ELF-1 (cell line): Measurements from ENCODE around the gene C1QTNF12.

Source experiments
- DNase-seq: peaks from one replicate; pipeline ENCODE4 v3.0.0-alpha.2; 2016; ENCODE audit warnings: low read depth, low spot score

The C1QTNF12 gene

GRCh38 chr1:1228596-1229321, 17.8 kb downstream of the C1QTNF12 start:
- no peak for DNase-seq

GRCh38 chr1:1228187-1228586, 18.3 kb downstream of the C1QTNF12 start:
- DNase-seq, result no peak

- DNase-seq, result no peak
Observed at GRCh38 chr1:1227386-1227785, 19.1 kb downstream of the C1QTNF12 start.

GRCh38 chr1:1226566-1227362, 19.8 kb downstream of the C1QTNF12 start:
- DNase-seq, result no peak

GRCh38 chr1:1225913-1226312, 20.6 kb downstream of the C1QTNF12 start:
- no peak for DNase-seq

GRCh38 chr1:1225238-1225845, 21.2 kb downstream of the C1QTNF12 start:
- DNase-seq, result no peak

- no peak for DNase-seq
Observed at GRCh38 chr1:1223891-1224290, 22.6 kb downstream of the C1QTNF12 start.

GRCh38 chr1:1223321-1223720, 23.2 kb downstream of the C1QTNF12 start:
- no peak for DNase-seq

- DNase-seq, result no peak
Observed at GRCh38 chr1:1222575-1223225, 23.8 kb downstream of the C1QTNF12 start.

- DNase-seq, result no peak
Observed at GRCh38 chr1:1221887-1222574, 24.5 kb downstream of the C1QTNF12 start.

GRCh38 chr1:1220197-1220596, 26.3 kb downstream of the C1QTNF12 start:
- no peak for DNase-seq

- DNase-seq, result no peak
Observed at GRCh38 chr1:1219341-1219740, 27.2 kb downstream of the C1QTNF12 start.

- no peak for DNase-seq
Observed at GRCh38 chr1:1218524-1219200, 27.9 kb downstream of the C1QTNF12 start.

- no peak for DNase-seq
Observed at GRCh38 chr1:1217621-1218523, 28.6 kb downstream of the C1QTNF12 start.

GRCh38 chr1:1216770-1217620, 29.5 kb downstream of the C1QTNF12 start:
- no peak for DNase-seq

GRCh38 chr1:1215881-1216605, 30.5 kb downstream of the C1QTNF12 start:
- DNase-seq, result no peak

- no peak for DNase-seq
Observed at GRCh38 chr1:1215080-1215676, 31.3 kb downstream of the C1QTNF12 start.
